Activated T-cell treated with anti-CD3 and anti-CD28 coated beads, Interleukin-2, amount 50 U/mL, for 48 hours (primary cell): ENCODE data around the gene OR2B2.

Experiments used
- DNase-seq, 2 experiments: peaks; one replicate each; pipeline ENCODE4 v3.0.0-alpha.2; 2020

OR2B2 gene

DNA sequence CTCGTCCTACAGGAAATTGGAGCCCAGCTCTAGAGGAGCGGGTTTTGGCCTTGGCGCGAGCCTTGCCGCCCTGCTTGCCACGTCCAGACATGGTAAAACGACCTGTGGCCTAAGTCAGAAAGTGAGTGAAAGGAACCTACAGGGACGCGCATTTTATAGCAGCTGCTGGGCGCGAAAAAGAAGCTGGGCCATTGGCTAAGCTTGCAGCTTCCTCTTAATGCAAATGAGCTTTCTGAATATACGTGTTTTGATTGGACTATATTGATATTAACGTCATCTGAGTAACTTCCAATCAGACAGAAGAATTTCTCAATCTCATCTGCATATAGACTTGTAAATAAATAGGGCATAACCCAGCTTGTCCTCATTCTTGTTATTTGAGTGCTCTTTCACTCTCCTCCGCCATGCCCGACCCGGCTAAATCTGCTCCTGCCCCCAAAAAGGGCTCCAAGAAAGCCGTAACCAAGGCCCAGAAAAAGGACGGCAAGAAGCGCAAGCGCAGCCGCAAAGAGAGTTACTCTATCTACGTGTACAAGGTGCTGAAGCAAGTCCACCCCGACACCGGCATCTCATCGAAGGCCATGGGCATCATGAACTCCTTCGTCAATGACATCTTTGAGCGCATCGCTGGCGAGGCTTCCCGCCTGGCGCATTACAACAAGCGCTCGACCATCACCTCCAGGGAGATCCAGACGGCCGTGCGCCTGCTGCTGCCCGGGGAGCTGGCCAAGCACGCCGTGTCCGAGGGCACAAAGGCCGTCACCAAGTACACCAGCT lies 18.9 kb downstream of the OR2B2 start:
- peak; percentile 93 to 94 for DNase-seq

DNA sequence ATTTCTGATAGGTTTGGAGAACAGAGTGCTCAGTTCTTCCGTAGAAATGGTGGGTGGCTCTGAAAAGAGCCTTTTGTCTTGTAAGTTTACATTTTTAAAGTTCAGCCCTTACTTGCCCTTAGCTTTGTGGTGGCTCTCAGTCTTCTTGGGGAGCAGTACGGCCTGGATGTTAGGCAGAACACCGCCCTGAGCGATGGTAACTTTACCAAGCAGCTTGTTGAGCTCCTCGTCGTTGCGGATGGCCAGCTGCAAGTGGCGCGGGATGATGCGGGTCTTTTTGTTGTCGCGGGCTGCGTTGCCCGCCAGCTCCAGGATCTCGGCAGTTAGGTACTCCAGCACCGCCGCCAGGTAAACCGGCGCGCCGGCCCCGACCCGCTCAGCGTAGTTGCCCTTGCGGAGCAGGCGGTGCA lies 19.5 kb downstream of the OR2B2 start:
- DNase-seq = no peak

- no peak for DNase-seq
These were observed 20.8 kb downstream of the OR2B2 start for GRCh38 chr6:27891320-27891875.

DNA sequence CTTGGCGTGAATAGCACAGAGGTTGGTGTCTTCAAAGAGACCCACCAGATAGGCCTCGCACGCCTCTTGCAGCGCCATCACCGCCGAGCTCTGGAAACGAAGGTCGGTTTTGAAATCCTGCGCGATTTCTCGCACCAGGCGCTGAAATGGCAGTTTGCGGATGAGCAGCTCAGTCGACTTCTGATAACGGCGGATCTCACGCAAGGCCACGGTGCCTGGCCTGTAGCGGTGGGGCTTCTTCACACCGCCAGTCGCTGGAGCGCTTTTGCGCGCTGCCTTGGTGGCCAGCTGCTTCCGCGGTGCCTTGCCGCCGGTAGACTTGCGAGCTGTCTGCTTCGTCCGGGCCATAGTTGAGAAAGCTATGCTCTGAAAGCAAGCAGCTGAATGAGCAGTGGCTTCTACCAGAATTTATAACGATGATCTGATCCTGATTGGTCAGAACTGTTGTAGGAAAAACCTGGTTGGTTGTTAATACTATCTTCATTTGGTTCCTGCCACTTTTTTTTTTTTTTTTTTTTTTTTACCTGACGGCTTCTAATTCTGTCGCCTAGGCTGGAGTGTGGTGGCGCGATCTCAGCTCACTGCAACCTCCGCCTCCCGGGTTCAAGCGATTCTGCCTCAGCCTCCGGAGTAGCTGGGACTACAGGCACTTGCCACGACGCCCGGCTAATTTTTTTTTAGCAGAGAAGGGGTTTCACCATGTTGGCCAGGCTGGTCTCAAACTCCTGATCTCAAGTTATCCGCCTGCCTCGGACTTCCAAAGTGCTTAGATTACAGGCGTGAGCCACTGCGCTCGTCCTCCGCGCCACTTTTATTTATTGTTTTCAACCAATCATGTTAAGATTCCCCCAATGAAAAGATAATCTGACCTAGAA lies 21.5 kb downstream of the OR2B2 start:
- DNase-seq = peak; percentile 84 to 88

- no peak for DNase-seq
These were observed 22.4 kb downstream of the OR2B2 start for GRCh38 chr6:27889628-27890444.

DNA sequence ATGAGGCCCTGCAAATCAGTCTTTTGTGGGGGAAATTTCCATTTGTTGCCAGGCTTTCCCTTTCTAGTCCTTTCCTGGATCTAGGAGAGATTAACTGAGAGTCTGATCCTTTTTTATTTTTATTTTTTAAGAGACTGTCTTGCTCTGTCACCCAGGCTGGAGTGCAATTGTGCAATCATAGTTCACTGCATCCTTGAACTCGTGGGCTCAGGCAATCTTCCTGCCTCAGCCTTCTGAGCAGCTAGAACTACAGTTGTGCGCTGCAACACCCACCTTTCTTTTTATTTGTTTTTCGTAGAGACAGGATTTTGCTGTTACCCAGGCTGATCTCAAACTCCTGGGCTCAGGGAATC lies 22.9 kb downstream of the OR2B2 start:
- DNase-seq = no peak

DNA sequence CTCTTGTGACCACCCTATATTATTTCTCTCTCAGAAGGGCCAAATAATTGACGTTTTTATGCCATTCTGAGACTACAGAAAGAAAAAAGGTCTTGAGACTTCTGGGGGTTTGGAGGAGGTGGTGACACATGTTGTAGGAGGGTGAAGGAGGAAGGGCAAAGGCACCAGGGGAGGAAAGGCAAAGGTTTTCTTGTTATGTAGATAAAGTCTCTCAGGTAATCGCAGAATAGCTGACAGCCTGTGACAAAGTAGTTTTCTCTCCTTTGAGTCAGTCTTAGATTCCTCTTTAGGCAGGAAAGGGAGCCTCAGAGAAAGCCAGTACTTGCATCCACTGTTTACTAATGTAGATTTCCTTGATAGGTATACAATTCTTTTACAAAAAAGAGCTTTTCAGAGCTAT lies 23.6 kb downstream of the OR2B2 start:
- DNase-seq = no peak

GRCh38 chr6:27886073-27886472 lies 26.1 kb downstream of the OR2B2 start:
- DNase-seq = no peak

DNA sequence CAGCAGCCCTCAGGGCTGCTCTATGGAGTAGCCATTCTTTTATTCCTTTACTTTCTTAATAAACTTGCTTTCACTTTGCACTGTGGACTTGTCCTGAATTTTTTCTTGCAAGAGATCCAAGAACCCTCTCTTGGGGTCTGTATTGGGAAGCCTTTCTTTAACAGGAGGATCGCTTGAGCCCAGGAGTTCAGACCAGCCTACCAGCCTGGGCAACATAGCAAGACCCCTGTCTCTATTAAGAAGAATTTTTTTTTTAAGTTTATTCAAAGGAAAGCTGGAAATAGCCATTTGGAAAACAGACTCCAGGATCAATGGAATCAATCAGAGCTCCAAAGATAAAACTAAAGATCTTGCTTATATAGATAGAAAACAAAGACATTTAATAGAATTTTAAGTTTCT lies 29.1 kb downstream of the OR2B2 start:
- no peak for DNase-seq

DNA sequence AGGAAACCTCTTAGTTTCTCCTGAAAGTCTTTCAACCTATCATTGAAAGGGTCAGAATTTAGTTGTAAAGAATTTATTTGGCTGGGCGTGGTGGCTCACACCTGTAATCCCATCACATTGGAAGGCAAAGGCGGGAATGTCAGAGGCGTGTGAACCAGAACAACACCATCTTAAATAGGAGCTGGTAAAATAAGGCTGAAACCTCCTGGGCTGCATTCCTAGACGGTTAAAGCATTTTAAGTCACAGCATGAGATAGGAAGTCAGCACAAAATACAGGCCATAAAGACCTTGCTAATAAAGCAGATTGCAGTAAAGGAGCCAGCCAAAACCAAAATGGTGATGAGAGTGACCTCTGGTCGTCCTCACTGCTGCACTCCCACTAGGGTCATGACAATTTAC lies 29.6 kb downstream of the OR2B2 start:
- no peak for DNase-seq

DNA sequence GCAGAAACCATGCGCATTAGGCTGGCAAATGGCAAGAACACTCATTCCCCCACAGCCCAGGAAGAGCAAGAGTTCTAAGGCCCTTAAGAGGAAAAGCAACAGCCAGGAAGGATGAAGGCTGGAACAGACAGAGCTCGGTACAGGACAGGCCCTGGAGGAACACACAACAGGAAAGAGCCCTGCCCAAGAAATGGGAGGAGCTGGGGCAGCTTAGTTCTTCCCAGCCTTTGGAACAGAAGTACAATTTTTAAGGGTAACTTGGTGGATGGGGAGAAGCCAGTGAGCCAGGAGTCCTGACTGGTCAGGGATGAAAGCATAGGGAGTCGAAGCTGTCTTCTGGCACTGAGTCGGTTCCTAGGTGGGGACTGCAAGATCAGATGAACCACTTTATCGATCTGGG lies 32.4 kb downstream of the OR2B2 start:
- DNase-seq = no peak

DNA sequence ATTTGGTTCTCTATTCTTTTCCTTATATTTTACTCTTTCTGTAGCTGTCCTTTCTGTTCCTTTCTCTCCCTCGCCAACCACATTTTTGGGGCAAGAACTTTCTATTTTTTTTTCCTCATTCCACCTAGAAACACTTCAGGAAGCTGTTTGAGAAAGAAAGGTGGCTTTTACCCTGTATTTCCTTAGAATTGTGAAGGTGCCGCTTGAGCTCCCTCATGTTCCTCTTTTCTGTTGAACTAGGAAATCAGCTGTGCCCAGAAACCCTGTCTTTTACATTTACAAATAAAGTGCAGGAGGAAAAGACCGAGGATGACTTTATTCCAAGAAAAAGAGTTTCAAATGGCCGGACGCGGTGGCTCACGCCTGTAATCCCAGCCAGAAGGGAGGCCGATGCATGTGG lies 38.2 kb downstream of the OR2B2 start:
- DNase-seq = no peak

DNA sequence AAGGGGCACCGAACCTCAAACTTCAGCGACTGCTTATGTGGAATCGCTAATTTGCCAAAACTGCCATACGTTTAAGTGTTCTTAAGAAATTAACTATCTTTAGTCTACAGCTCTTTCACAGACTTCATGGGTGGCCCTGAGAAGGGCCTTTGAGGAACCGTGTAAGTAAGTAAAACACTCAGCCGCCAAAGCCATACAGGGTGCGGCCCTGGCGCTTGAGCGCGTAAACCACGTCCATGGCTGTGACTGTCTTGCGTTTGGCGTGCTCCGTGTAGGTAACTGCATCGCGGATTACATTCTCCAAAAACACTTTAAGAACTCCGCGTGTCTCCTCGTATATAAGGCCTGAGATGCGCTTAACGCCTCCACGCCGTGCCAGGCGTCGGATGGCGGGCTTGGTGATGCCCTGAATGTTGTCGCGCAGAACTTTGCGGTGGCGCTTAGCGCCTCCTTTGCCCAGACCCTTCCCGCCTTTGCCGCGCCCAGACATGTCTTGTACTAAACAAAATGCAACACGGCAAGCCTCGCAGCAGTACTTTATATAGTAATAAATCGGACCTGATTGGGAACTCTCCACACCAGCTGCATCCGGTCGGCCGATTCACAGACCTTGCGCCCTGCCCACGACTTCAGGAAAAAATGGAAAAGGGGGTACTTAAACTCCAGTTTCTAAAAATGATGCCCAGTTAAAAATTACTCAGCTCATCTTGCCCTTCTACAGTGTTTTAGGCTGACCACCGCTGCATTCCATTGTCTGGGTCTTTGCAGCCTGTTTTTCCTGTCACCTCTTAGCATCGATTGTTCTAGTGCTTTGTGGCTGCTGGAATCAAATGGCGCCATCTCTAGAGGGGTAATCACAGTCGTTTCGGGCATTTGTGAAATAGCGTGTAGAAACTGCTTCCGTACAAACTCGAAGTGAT lies 38.9 kb downstream of the OR2B2 start:
- DNase-seq = peak; percentile 87 to 88

DNA sequence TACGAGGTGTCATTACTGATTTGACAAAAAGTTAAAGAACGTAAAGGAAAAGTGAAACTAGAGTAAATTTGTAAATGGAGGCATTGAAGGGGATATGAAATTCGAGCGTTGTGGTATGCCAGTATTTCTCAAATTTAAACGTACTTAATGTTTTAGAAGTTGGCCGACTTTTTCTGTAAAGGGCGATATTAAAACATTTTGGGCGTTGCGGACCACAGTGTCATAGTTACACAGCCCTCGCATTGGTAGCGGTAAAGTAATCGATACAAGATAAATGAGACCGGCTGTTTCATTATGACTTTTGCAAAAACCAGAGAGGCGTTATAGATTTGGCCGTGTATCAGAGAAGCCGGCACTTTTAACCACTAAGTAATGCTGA lies 39.6 kb downstream of the OR2B2 start:
- DNase-seq = no peak

- DNase-seq = peak; percentile 81 to 83
These were observed 40.1 kb downstream of the OR2B2 start for GRCh38 chr6:27871924-27872638.

- no peak for DNase-seq
These were observed 41.8 kb downstream of the OR2B2 start for GRCh38 chr6:27870291-27870870.

DNA sequence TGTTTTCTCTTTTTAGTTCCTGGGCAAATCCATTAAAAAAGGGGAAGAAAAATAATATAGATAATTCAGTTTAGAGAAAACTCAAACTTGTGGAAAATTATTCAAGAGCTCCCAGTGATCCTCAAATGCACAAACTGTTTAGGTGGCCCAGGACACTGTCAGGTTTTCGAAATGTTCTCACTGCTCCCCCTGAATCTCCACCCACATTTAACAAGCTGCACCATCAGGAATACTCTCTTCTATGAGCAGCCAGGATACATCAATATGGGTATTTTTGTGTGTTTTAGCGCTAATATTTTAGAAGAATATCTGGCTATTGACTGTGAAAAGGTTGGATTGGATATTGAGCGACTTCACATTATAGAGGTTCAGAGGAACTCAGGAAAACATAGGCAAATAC lies 43.9 kb downstream of the OR2B2 start:
- DNase-seq = no peak

DNA sequence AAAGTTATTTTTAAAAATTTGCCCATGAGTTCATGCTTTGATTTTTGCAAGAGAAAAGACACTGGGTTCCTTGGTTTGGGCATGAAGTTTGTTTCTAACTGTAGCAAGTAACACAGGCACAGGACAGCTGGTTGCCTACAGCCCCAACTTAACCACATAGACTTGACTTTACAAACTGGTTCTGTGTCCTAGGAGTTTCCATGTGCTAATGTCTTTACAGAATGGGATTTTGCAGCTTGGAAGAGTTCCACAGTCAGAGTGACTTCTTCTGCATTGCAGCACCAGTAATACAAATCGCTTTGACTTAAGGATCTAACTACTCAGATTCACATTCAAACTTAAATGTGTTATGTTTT lies 44.3 kb downstream of the OR2B2 start:
- no peak for DNase-seq

DNA sequence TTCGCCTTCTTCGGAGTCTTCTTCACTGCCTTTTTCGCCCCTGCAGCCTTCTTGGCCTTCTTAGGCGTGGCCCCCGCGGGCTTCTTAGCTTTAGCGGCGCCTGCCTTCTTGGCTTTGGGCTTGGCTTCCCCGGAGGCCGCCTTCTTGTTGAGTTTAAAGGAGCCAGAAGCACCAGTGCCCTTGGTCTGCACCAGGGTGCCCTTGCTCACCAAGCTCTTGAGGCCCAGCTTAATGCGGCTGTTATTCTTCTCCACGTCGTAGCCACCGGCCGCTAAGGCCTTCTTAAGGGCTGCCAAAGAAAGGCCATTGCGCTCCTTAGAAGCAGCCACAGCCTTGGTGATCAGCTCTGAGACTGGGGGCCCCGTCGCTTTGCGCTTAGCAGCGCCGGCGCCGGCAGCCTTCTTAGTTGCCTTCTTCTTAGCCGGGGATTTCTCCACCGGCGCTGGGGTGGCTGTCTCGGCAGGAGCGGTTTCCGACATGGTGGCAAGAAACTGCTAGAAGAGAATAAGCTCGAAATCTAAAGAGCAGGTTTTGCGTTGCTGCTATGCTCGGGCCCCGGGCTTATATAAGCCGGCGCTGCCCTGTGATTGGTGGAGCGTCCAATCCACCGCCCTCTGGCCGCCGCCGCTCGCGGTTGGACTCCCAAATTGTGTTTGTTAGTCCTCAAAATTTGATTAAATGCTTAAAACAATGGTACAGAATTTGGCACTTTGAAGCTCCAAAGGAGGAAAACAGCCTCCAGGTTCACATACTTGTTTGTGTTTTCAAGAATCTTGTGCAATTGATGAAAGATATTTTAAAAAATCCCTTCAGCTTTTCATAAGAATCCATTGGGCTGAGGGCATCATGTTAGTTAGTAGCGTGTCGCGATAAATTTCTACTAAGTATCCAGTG lies 44.9 kb downstream of the OR2B2 start:
- DNase-seq = peak; percentile 93
